Caco-2 (cell line): ENCODE data around the gene NPW. TPM values are rescaled to one million over a fixed set of nuclear protein-coding genes. Genes with fewer than 3 reads are reported as not detected.
A peak's percentile ranks its signal among the peaks of the same experiment; 100 is the strongest.

Experiments
- BruUV-seq: library from RNA; stranded (reverse); fragments of 400-500 nt; replicated peaks from 2 replicates; lab custom pipeline; 2021; lab: Mats Ljungman, UMichigan
- CTCF ChIA-PET: fragments of 300-600 bp; sonication (Branson Sonifier 250); formaldehyde crosslinking; loops from one replicate; lab custom pipeline; 2022; ENCODE audit warnings: antibody characterized with exemption; lab: Charles Lee
- POLR2A ChIA-PET: fragments of 300-600 bp; sonication (Branson Sonifier 250); formaldehyde crosslinking; loops from one replicate; lab custom pipeline; 2022; ENCODE audit warnings: antibody characterized with exemption; lab: Charles Lee
- DNase-seq, 2 experiments: peaks; one replicate each; pipeline versions ENCODE4 v3.0.0 to v3.0.0-alpha.2; 2020 to 2022
- H3K27me3 ChIP-seq: replicated peaks from 2 replicates; pipeline ENCODE4 v1.6.0; 2011; ENCODE audit warnings: low read length; ENCODE audit not compliant: control insufficient read depth, insufficient read depth
- H3K36me3 ChIP-seq: 2 replicates; pipeline ENCODE4 v1.5.1; 2011; ENCODE audit warnings: low read length; ENCODE audit not compliant: control insufficient read depth, insufficient read depth
- H3K4me1 ChIP-seq: fragments of 250-450 bp; sonication (Bioruptor Pico); 2 replicates; pipeline ENCODE4 v1.5.1; 2020; ENCODE audit warnings: mild to moderate bottlenecking
- H3K4me3 ChIP-seq: 2 replicates; pipeline ENCODE4 v1.5.1; 2011; ENCODE audit warnings: low read depth, mild to moderate bottlenecking, control low read depth, low read length
- H3K9me3 ChIP-seq: fragments of 250-450 bp; sonication (Bioruptor Pico); 2 replicates; pipeline ENCODE4 v1.5.1; 2020; ENCODE audit warnings: mild to moderate bottlenecking, moderate library complexity
- H3K27ac Mint-ChIP-seq: one replicate; pipeline ENCODE4 v1.8.0; 2022; ENCODE audit warnings: mixed read lengths; ENCODE audit not compliant: unreplicated experiment
- H3K27me3 Mint-ChIP-seq: one replicate; pipeline ENCODE4 v1.8.0; 2022; ENCODE audit warnings: mixed read lengths; ENCODE audit not compliant: insufficient read depth, unreplicated experiment
- H3K36me3 Mint-ChIP-seq: one replicate; pipeline ENCODE4 v1.8.0; 2022; ENCODE audit warnings: mild to moderate bottlenecking, mixed read lengths; ENCODE audit not compliant: insufficient read depth, unreplicated experiment
- H3K4me1 Mint-ChIP-seq: one replicate; pipeline ENCODE4 v1.8.0; 2022; ENCODE audit warnings: low read depth, mixed read lengths; ENCODE audit not compliant: unreplicated experiment
- H3K4me3 Mint-ChIP-seq: one replicate; pipeline ENCODE4 v1.8.0; 2022; ENCODE audit warnings: mild to moderate bottlenecking, moderate library complexity, mixed read lengths; ENCODE audit not compliant: unreplicated experiment
- H3K9me3 Mint-ChIP-seq: one replicate; pipeline ENCODE4 v1.8.0; 2022; ENCODE audit warnings: mixed read lengths; ENCODE audit not compliant: unreplicated experiment
- CTCF ChIP-seq, 2 experiments: fragments of 200-600 bp in 1 of 2; IDR thresholded peaks; 1 replicate in 1 of 2; 2 replicates in 1 of 2; pipeline versions ENCODE4 v1.5.1 to v1.8.0; 2011 to 2022; ENCODE audit warnings: antibody characterized with exemption in 1 of 2, control low read depth in 1 of 2, inconsistent platforms in 1 of 2, low read depth in 1 of 2, low read length in 1 of 2, mild to moderate bottlenecking in 1 of 2, moderate library complexity in 1 of 2; ENCODE audit not compliant: insufficient read depth in 1 of 2, severe bottlenecking in 1 of 2, unreplicated experiment in 1 of 2
- intact Hi-C: fragments of 100-400 bp; cut with micrococcal nuclease; formaldehyde crosslinking; loops from one replicate; pipeline ENCODE4 v1.10.0; 2022; ENCODE audit not compliant: unreplicated experiment
- total RNA-seq: library from RNA; stranded (reverse); gene quantifications from 2 replicates; pipeline ENCODE4 v1.2.3, GENCODE V29; 2022

Gene NPW
- total RNA-seq, 1 experiment from 2014 or later = 6.1 TPM

GRCh38 chr16:2015117-2015946 is 4.3 kb upstream of the NPW start:
- H3K9me3 ChIP-seq = no peaks in the 10 kb centered on the region
- Mint-ChIP-seq H3K4me1 (no peaks in the 10 kb centered on the region), H3K27ac (peak overlapping the region; percentile 48), H3K9me3 (no peaks in the 10 kb centered on the region), H3K27me3 (no peaks in the 10 kb centered on the region), H3K4me3 (no peak overlapping the region), H3K36me3 (no peaks in the 10 kb centered on the region)
- DNase-seq = peak; percentile 74 to 81
- intact Hi-C loops = no loop called here
- H3K27me3 ChIP-seq = no peaks in the 10 kb centered on the region
- H3K4me1 ChIP-seq = peaks cover 11% of the 10 kb centered on the region
- H3K4me3 ChIP-seq = no peak overlapping the region
- TF ChIP-seq CTCF (IDR thresholded peaks at IDR 0.05; ENCODE audit: insufficient read depth in 1 of 2, low read depth in 1 of 2, low read length in 1 of 2, severe bottlenecking in 1 of 2, unreplicated experiment in 1 of 2) = no peak
- ChIA-PET POLR2A (interaction anchor here (0.5 kb wide), 1 partner anchor 398 kb away, joined by 6 read pairs; no protein-coding TSS in a partner anchor), CTCF (interaction anchor here (1.2 kb wide), 1 partner anchor 140 kb away, joined by 3 read pairs; the partner anchor contains the start of gene TRAF7)
- no peaks in the 10 kb centered on the region for H3K36me3 ChIP-seq
- no TSS peak for BruUV-seq

GRCh38 chr16:2015947-2016208 is 3.7 kb upstream of the NPW start:
- Histone ChIP-seq H3K36me3 (no peaks in the 10 kb centered on the region), H3K4me3 (no peak overlapping the region), H3K4me1 (peaks cover 11% of the 10 kb centered on the region), H3K27me3 (no peaks in the 10 kb centered on the region), H3K9me3 (no peaks in the 10 kb centered on the region)
- TSS peak; percentile 67 for BruUV-seq
- peak overlapping the region; percentile 48 for H3K27ac Mint-ChIP-seq
- no peaks in the 10 kb centered on the region for H3K36me3 Mint-ChIP-seq
- ChIA-PET CTCF (interaction anchor here (1.2 kb wide), 1 partner anchor 140 kb away, joined by 3 read pairs; the partner anchor contains the start of gene TRAF7), POLR2A (no interaction called here)
- H3K27me3 Mint-ChIP-seq = no peaks in the 10 kb centered on the region
- no peak overlapping the region for H3K4me3 Mint-ChIP-seq
- no peaks in the 10 kb centered on the region for H3K9me3 Mint-ChIP-seq
- TF ChIP-seq CTCF (IDR thresholded peaks at IDR 0.05; ENCODE audit: insufficient read depth in 1 of 2, low read depth in 1 of 2, low read length in 1 of 2, severe bottlenecking in 1 of 2, unreplicated experiment in 1 of 2) = no peak
- H3K4me1 Mint-ChIP-seq = no peaks in the 10 kb centered on the region
- no peak for DNase-seq
- intact Hi-C loops = no loop called here

- no TSS peak for BruUV-seq
- TF ChIP-seq CTCF (IDR thresholded peaks at IDR 0.05; ENCODE audit: insufficient read depth in 1 of 2, low read depth in 1 of 2, low read length in 1 of 2, severe bottlenecking in 1 of 2, unreplicated experiment in 1 of 2) = peak in 1 of 2 experiments; percentile 20
- no peak overlapping the region for H3K4me3 Mint-ChIP-seq
- CTCF ChIA-PET = interaction anchor here (1.2 kb wide), 1 partner anchor 139 kb away, joined by 3 read pairs; the partner anchor contains the start of gene TRAF7
- H3K27me3 Mint-ChIP-seq = no peaks in the 10 kb centered on the region
- Histone ChIP-seq H3K9me3 (no peaks in the 10 kb centered on the region), H3K4me1 (peaks cover 11% of the 10 kb centered on the region), H3K36me3 (no peaks in the 10 kb centered on the region), H3K4me3 (no peak overlapping the region), H3K27me3 (no peaks in the 10 kb centered on the region)
- no peaks in the 10 kb centered on the region for H3K36me3 Mint-ChIP-seq
- H3K4me1 Mint-ChIP-seq = no peaks in the 10 kb centered on the region
- peak in 1 of 2 experiments; percentile 26 for DNase-seq
- H3K9me3 Mint-ChIP-seq = no peaks in the 10 kb centered on the region
- POLR2A ChIA-PET = no interaction called here
- H3K27ac Mint-ChIP-seq = no peak overlapping the region
- intact Hi-C loops = no loop called here
These were observed 3.1 kb upstream of the NPW start for GRCh38 chr16:2016407-2016922.
